Body of pancreas (tissue), 2 donors: ENCODE results near the gene DDIT4L. TPM values are rescaled to one million over a fixed set of nuclear protein-coding genes. Genes with fewer than 3 reads are reported as not detected.

Experiments
- total RNA-seq, 2 donors: library from RNA; depleted of rRNA; stranded (reverse); fragments of >200 nt; gene quantifications; one replicate each; pipeline ENCODE4 v1.1.0, GENCODE V29; 2016

DDIT4L gene
- total RNA-seq, 2 donors from 2014 or later: 1.0 TPM; not detected in 1

Other genes starting within 250 kb of the DDIT4L start
- 10 to 100 TPM; 20.8 to 30.7 TPM for gene DNAJB14, start 243.8 kb downstream of the DDIT4L start, total RNA-seq
- gene H2AZ1, start 240.2 kb downstream of the DDIT4L start, total RNA-seq: 10 to 100 TPM; 31.3 to 47.7 TPM